SK-N-SH (cell line): Measurements from ENCODE around the gene DUSP3. TPM values are rescaled to one million over a fixed set of nuclear protein-coding genes. Genes with fewer than 3 reads are reported as not detected.

Source experiments
- CTCF ChIA-PET: fragments of 300-600, 350-600 bp; formaldehyde crosslinking; extraction: SDS; loops from one replicate; lab custom pipeline; 2021; lab: Yijun Ruan, JAX
- POLR2A ChIA-PET: fragments of 350-600 bp; sonication (Branson Sonifier 250); formaldehyde crosslinking; extraction: SDS; loops from one replicate; lab custom pipeline; 2020; ENCODE audit warnings: antibody characterized with exemption, inconsistent platforms; lab: Yijun Ruan, JAX
- DNase-seq: peaks from one replicate; pipeline ENCODE4 v3.0.0; 2012
- H2AFZ ChIP-seq: fragments of 200-600 bp; sonication (generic); 2 replicates; pipeline ENCODE4 v1.8.1; 2016; ENCODE audit warnings: antibody characterized with exemption, mild to moderate bottlenecking, low read depth
- H3F3A ChIP-seq: fragments of 200-600 bp; sonication (generic); replicated peaks from 2 replicates; pipeline ENCODE3; 2016; ENCODE audit warnings: antibody characterized with exemption, mild to moderate bottlenecking; ENCODE audit not compliant: insufficient read depth
- H3K27ac ChIP-seq, 2 experiments: fragments of 200-500 bp in 1 of 2; fragments of 200-600 bp in 1 of 2; sonication (Bioruptor generic) in 1 of 2; sonication (generic), shearing (Covaris generic) in 1 of 2; 2 replicates each; pipeline versions ENCODE4 v1.5.1 to v1.6.1; 2014 to 2016; ENCODE audit warnings: low read depth in 2 of 2, inconsistent platforms in 1 of 2, low read length in 1 of 2, mild to moderate bottlenecking in 1 of 2, mixed read lengths in 1 of 2
- H3K27me3 ChIP-seq: fragments of 200-600 bp; sonication (generic), shearing (Covaris generic); 2 replicates; pipeline ENCODE4 v1.6.1; 2016; ENCODE audit warnings: mixed run types; ENCODE audit not compliant: insufficient read depth
- H3K36me3 ChIP-seq, 2 experiments: fragments of 200-500 bp in 1 of 2; fragments of 200-600 bp in 1 of 2; sonication (Bioruptor generic) in 1 of 2; sonication (generic) in 1 of 2; replicated peaks in 1 of 2; 2 replicates each; pipeline versions ENCODE3 to v1.5.1; 2014 to 2016; ENCODE audit warnings: low read length in 1 of 2, mild to moderate bottlenecking in 1 of 2; ENCODE audit not compliant: insufficient read depth in 2 of 2, control insufficient read depth in 1 of 2
- H3K4me1 ChIP-seq, 2 experiments: fragments of 200-500 bp in 1 of 2; fragments of 200-600 bp in 1 of 2; sonication (Bioruptor generic) in 1 of 2; sonication (generic), shearing (Covaris generic) in 1 of 2; 2 replicates each; pipeline versions ENCODE4 v1.5.1 to v1.6.1; 2014 to 2016; ENCODE audit warnings: low read depth in 1 of 2, low read length in 1 of 2, mixed run types in 1 of 2; ENCODE audit not compliant: insufficient read depth in 2 of 2, control insufficient read depth in 1 of 2
- H3K4me2 ChIP-seq: fragments of 200-600 bp; sonication (generic), shearing (Covaris generic); 2 replicates; pipeline ENCODE4 v1.6.1; 2017; ENCODE audit warnings: mixed run types
- H3K4me3 ChIP-seq, 2 experiments: fragments of 200-500 bp in 1 of 2; fragments of 200-600 bp in 1 of 2; sonication (Bioruptor generic) in 1 of 2; sonication (generic), shearing (Covaris generic) in 1 of 2; 2 replicates each; pipeline versions ENCODE4 v1.5.1 to v1.8.1; 2014 to 2016; ENCODE audit warnings: low read depth in 2 of 2, inconsistent platforms in 1 of 2, low read length in 1 of 2, mild to moderate bottlenecking in 1 of 2, mixed read lengths in 1 of 2, moderate library complexity in 1 of 2
- H3K79me2 ChIP-seq: fragments of 200-600 bp; sonication (generic); 2 replicates; pipeline ENCODE4 v1.8.1; 2017; ENCODE audit warnings: mild to moderate bottlenecking; ENCODE audit not compliant: insufficient read depth
- H3K9ac ChIP-seq: fragments of 200-600 bp; sonication (generic); 2 replicates; pipeline ENCODE4 v1.6.1; 2017; ENCODE audit warnings: mixed run types
- H3K9me2 ChIP-seq: fragments of 200-600 bp; sonication (generic); 2 replicates; pipeline ENCODE4 v1.6.1; 2017; ENCODE audit warnings: mixed run types
- H3K9me3 ChIP-seq: fragments of 200-600 bp; sonication (generic); 2 replicates; pipeline ENCODE4 v1.6.1; 2017; ENCODE audit warnings: mixed run types, mild to moderate bottlenecking, moderate library complexity
- H4K20me1 ChIP-seq: fragments of 200-600 bp; sonication (generic); 2 replicates; pipeline ENCODE4 v1.6.1; 2017; ENCODE audit warnings: mild to moderate bottlenecking, mixed run types; ENCODE audit not compliant: insufficient read depth
- EP300 ChIP-seq, 2 experiments: IDR thresholded peaks; 2 replicates each; pipeline versions ENCODE4 v1.4.0 to v1.6.1; 2012; ENCODE audit warnings: borderline replicate concordance in 1 of 2, low read depth in 1 of 2, low read length in 1 of 2
- FOSL2 ChIP-seq: IDR thresholded peaks from 2 replicates; pipeline ENCODE4 v1.4.0; 2012; ENCODE audit warnings: low read depth, mild to moderate bottlenecking, moderate library complexity, borderline replicate concordance
- FOXM1 ChIP-seq: IDR thresholded peaks from 2 replicates; pipeline ENCODE4 v1.4.0; 2012; ENCODE audit warnings: low read depth, mild to moderate bottlenecking
- IRF3 ChIP-seq: fragments of 150-350 bp; IDR thresholded peaks from 2 replicates; pipeline ENCODE4 v1.6.1; 2016; ENCODE audit warnings: mild to moderate bottlenecking, low read depth, low read length
- JUND ChIP-seq: IDR thresholded peaks from 2 replicates; pipeline ENCODE4 v1.4.0; 2012
- MAX ChIP-seq: IDR thresholded peaks from 2 replicates; pipeline ENCODE4 v1.4.0; 2012; ENCODE audit warnings: low read depth
- MEF2A ChIP-seq: IDR thresholded peaks from 2 replicates; pipeline ENCODE4 v1.4.0; 2012; ENCODE audit warnings: low read depth, borderline replicate concordance
- MXI1 ChIP-seq: IDR thresholded peaks from 2 replicates; pipeline ENCODE4 v1.6.1; 2012; ENCODE audit warnings: mild to moderate bottlenecking, low read depth, low read length, improper control_type of control experiment
- NFIC ChIP-seq: IDR thresholded peaks from 2 replicates; pipeline ENCODE4 v1.4.0; 2012; ENCODE audit warnings: borderline replicate concordance
- NRF1 ChIP-seq: IDR thresholded peaks from 2 replicates; pipeline ENCODE4 v1.6.1; 2012; ENCODE audit warnings: low read depth, mild to moderate bottlenecking, low read length
- RFX5 ChIP-seq: IDR thresholded peaks from 2 replicates; pipeline ENCODE4 v1.6.1; 2012; ENCODE audit warnings: mild to moderate bottlenecking, improper control_type of control experiment, low read length
- RXRA ChIP-seq: IDR thresholded peaks from 2 replicates; pipeline ENCODE4 v1.4.0; 2012; ENCODE audit warnings: low read depth, mild to moderate bottlenecking, borderline replicate concordance
- SIN3A ChIP-seq: IDR thresholded peaks from 2 replicates; pipeline ENCODE4 v1.6.1; 2012; ENCODE audit warnings: low read depth, mild to moderate bottlenecking, low read length, moderate library complexity, borderline replicate concordance
- SMC3 ChIP-seq: IDR thresholded peaks from 2 replicates; pipeline ENCODE4 v1.6.1; 2012; ENCODE audit warnings: low read depth, low read length, improper control_type of control experiment
- TAF1 ChIP-seq: IDR thresholded peaks from 2 replicates; pipeline ENCODE4 v1.6.1; 2012; ENCODE audit warnings: low read depth, mild to moderate bottlenecking, low read length, moderate library complexity, borderline replicate concordance
- TEAD4 ChIP-seq: IDR thresholded peaks from 2 replicates; pipeline ENCODE4 v1.4.0; 2012; ENCODE audit warnings: mild to moderate bottlenecking, borderline replicate concordance; ENCODE audit not compliant: insufficient read depth
- USF1 ChIP-seq: IDR thresholded peaks from 2 replicates; pipeline ENCODE4 v1.4.0; 2012; ENCODE audit warnings: low read depth, borderline replicate concordance
- USF2 ChIP-seq: fragments of 150-350 bp; IDR thresholded peaks from 2 replicates; pipeline ENCODE4 v1.6.1; 2017; ENCODE audit warnings: antibody characterized with exemption, low read length, low read depth, borderline replicate concordance
- YY1 ChIP-seq: IDR thresholded peaks from 2 replicates; pipeline ENCODE4 v1.4.0; 2012; ENCODE audit warnings: low read depth, mild to moderate bottlenecking
- ZBTB33 ChIP-seq: IDR thresholded peaks from 2 replicates; pipeline ENCODE4 v1.4.0; 2012; ENCODE audit warnings: low read depth, borderline replicate concordance
- WGBS: methylation state at CpG from one replicate; pipeline ENCODE4 v1.1.6; 2017; ENCODE audit warnings: low lambda C conversion rate; 5-methylcytosine and 5-hydroxymethylcytosine counted together
- polyA plus RNA-seq, 3 experiments: library from polyadenylated mRNA; depleted of rRNA; stranded (reverse); fragments of >200 nt; gene quantifications; 2 replicates each; pipeline ENCODE4 v1.2.3, GENCODE V29; 2012

Gene DUSP3
- polyA plus RNA-seq, 1 of the 3 experiments (the other 2 are of a cell fraction), result 31.5 TPM

GRCh38 chr17:43740541-43740940 lies 38.2 kb downstream of the DUSP3 start (continued):
- no peak for TF ChIP-seq ZBTB33
- no peak for TF ChIP-seq IRF3
- peak; percentile 39; the same call in 1 of the 2 replicates for TF ChIP-seq TEAD4
- no peak for TF ChIP-seq FOXM1
- no peak for TF ChIP-seq SMC3
- no peak for TF ChIP-seq USF1
- peak; percentile 77 for TF ChIP-seq FOSL2
- TF ChIP-seq SIN3A, result no peak
- no peak for TF ChIP-seq MXI1
- peak; percentile 66 for TF ChIP-seq JUND

- Histone ChIP-seq H3K4me1 (peaks cover 0 to 15% of the 10 kb centered on the region in 2 experiments; a peak in 2 of 4 replicates), H3K36me3 (no peaks in the 10 kb centered on the region)
- no peak for DNase-seq
- no peak for TF ChIP-seq MEF2A
- no peak for TF ChIP-seq NFIC
- TF ChIP-seq EP300 (IDR thresholded peaks at IDR 0.05; ENCODE audit: borderline replicate concordance in 1 of 2, low read depth in 1 of 2, low read length in 1 of 2), result no peak
- no peak for TF ChIP-seq NRF1
- TF ChIP-seq YY1, result no peak
- no peak for TF ChIP-seq SIN3A
- TF ChIP-seq USF2, result no peak
- no peak for TF ChIP-seq USF1
- no peak for TF ChIP-seq TAF1
- TF ChIP-seq MAX, result no peak
- no peak for TF ChIP-seq FOXM1
- TF ChIP-seq IRF3, result no peak
- no peak for TF ChIP-seq FOSL2
- no peak for TF ChIP-seq RFX5
- no peak for TF ChIP-seq RXRA
- TF ChIP-seq, all 33 proteins: peak for 0
- H3K9me2 ChIP-seq, result no peaks in the 10 kb centered on the region
- WGBS, result 96% methylated on average over 2 of the region's 2 CpGs
- no peaks in the 10 kb centered on the region for H4K20me1 ChIP-seq
- no peak overlapping the region for H3K27ac ChIP-seq
- peaks cover 10% of the 10 kb centered on the region for H3F3A ChIP-seq
- no peaks in the 10 kb centered on the region for H3K79me2 ChIP-seq
- ChIA-PET POLR2A (no interaction called here), CTCF (interaction anchor here (1.0 to 9.4 kb wide), 3 partner anchors 23 to 161 kb away, joined by 3 to 54 read pairs (median 4); partner anchors contain the start of gene SOST)
- no peaks in the 10 kb centered on the region for H3K9me3 ChIP-seq
- no peak overlapping the region for H3K4me2 ChIP-seq
- H3K9ac ChIP-seq, result no peak overlapping the region
- H3K27me3 ChIP-seq, result no peaks in the 10 kb centered on the region
- H3K4me3 ChIP-seq, result no peak overlapping the region
- no peak overlapping the region for H2AFZ ChIP-seq
Measured at GRCh38 chr17:43737722-43738121, 41.1 kb downstream of the DUSP3 start.
